NCI-H2227 treated with DMSO at 0.1 percent for 48 hours (cell line): ENCODE data around the gene GLTP.
"Not testable (repeated sequence)": the region's sequence is repeated elsewhere in the genome, so short reads cannot be mapped to it uniquely, and the experiment has no call there.

Experiments
- DNase-seq: peaks from one replicate; lab custom pipeline; 2025; lab: John Stamatoyannopoulos, UW

Gene GLTP

DNA sequence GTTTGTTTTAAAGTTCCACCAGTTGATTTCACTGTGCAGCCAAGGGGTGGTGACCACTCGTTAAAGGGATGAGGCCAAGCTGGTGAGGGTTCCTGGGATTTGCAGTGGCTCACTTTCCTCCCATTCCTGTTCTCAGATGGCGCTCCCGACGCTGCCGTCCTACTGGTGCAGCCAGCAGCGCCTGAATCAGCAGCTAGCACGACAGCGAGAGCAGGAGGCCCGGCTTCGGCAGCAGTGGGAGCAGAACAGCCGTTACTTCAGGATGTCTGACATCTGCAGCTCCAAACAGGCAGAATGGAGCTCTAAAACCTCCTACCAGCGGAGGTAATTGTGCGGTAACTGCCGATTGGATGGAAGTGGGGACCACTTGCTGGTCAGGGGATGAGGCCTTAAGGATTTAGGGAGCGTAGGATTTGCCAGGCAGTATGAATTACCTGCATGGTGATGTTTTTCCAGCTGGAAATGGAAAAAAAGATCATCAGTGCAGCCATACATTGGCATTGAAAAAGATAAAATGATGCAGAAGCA, 22.6 kb upstream of the GLTP start:
- DNase-seq: no peak

DNA sequence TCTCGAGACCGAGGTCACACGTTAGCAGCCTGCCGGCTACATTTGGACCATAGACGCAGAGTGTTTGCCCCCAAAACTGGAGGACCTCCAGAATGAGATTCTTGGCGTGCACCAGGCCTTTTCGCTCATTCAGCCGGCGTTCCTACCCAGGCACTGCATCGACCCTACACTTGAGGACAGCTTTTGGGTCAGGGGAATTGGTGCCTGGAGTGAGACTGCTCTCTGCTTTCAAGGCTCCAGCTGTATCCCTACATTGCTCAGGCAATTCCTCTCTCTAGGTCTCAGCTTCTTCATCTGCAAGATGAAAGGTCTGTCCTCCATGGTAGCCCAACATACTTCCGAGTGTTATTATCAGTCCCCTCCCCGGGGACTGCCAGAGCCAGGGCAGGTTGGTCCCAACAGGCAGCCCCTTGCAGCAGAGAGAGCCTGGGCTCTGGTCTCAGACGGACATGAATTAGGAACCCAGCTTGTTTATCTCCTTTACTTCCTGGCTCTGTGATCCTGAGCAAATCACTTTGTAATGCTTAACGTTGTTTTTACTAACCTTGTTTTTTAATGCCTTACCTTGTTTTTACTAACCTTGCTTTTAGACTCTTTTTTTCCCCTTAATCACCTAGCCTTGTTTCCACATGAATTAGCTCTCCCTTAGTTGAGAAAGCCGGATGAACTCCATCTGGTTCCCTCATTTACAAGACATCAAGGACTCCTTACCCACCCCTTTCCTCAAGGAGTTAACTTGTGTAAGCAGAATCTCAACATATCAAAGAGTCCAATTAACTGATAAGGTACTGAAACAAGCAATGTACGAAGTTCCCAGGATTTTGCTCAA, 20.6 kb upstream of the GLTP start:
- peak; percentile 50 for DNase-seq

- peak; percentile 80 for DNase-seq
Observed at GRCh38 chr12:109899783-109900751, 19.7 kb upstream of the GLTP start, which contains the start of gene TCHP. TSS of gene TCHP (plus strand) at chr12:109900274. CDS start at chr12:109903027, 2,753 bp downstream.

DNA sequence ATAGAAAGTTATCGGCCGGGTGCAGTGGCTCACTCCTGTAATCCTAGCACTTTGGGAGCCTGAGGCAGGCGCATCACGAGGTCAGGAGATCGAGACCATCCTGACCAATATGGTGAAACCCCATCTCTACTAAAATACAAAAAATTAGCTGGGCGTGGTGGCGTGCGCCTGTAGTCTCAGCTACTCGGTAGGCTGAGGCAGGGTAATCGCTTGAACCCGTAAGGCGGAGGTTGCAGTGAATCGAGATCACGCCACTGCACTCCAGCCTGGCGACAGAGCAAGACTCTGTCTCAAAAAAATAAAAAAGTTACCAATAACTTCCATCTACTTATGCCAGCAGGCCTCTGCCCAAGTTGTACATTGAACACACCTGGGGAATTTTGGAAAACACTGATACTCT, 19.0 kb upstream of the GLTP start:
- DNase-seq: not testable (repeated sequence)

DNA sequence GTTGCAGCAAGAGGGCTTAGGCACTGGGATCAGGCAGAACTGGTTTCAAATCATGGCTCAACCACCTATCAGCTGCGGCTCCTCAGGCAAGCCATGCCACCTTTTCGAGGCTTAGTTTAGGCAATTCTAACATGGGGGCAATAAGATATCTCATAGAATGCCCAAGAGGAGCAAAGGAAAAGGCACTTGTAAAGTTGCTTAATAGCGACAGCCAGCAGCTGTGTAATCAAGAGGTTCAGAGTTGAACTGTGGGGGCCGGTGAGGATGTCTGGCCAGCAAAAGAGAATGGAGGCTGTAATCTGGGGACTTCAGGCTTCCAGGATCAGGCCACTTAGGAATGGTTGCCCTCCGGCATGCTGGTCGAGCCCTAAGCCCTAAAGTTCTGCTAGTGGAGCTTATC, 16.7 kb upstream of the GLTP start:
- DNase-seq: no peak

GRCh38 chr12:109896188-109896587, 15.8 kb upstream of the GLTP start:
- DNase-seq: no peak

DNA sequence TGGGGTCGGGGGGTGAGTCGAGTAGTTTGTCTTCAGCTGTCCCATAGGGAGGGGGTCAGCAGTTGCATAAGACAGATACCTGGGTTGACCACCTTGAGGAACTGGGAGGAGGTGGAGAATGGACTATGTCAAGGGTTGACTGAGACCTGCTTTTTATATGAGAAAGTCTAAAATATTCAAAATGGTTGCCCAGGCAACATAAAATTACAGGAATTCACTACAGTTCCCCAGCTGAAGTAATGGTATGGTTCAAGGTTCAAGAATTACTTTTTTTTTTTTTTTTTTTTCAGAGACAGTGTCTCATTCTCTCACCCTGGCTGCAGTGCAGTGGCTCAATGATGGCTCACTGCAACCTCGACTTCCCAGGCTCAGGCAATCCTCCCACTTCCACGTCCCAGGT, 14.6 kb upstream of the GLTP start:
- no peak for DNase-seq

DNA sequence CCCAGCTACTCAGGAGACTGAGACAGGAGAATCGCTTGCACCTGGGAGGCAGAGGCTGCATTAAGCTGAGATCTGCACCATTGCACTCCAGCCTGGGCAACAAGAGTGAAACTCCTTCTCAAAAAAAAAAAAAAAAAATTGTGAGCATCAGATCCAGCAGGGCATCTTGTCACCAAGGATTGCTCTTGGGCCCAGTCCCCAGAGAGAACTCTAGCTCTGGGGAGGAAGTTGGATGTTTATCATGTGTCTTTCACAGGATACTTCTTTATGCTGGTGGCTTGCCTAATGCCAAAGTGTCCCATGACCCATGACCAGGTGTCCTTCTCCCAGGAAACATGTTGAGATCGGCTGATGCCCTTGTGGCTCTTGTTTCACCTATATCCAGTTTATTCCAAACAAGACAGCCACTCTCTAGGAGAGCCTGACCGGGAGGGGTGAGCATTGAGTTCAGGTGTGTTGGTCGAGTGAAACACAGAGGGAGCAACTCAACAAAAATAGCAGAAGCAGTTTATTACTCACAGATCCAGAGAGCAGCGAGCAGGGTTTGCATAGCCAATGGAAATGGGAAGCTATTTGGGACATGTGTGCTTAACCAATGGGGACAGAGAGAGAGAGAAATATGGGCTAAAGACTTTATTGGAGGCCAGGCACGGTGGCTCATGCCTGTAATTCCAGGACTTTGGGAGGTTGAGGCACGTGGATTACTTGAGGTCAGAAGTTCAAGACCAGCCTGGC, 13.1 kb upstream of the GLTP start:
- DNase-seq: no peak

DNA sequence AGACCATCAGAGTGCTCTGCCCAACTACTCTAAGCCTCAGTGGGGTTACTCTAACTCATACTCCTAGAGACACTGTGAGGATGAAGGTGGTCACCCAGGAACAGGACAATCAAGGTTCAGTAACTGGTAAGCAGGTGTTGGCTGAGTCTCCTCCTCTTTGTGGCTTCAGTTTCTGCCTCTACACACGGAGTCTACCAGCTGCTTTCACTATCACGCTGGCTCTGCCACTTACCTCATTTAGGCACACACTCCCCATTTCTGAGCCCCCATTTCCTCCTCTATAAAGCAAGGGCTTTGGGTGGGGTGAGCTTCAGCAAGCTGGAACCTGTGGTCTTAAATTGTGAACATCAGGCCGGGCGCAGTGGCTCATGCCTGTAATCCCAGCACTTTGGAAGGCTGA, 12.4 kb upstream of the GLTP start:
- no peak for DNase-seq

DNA sequence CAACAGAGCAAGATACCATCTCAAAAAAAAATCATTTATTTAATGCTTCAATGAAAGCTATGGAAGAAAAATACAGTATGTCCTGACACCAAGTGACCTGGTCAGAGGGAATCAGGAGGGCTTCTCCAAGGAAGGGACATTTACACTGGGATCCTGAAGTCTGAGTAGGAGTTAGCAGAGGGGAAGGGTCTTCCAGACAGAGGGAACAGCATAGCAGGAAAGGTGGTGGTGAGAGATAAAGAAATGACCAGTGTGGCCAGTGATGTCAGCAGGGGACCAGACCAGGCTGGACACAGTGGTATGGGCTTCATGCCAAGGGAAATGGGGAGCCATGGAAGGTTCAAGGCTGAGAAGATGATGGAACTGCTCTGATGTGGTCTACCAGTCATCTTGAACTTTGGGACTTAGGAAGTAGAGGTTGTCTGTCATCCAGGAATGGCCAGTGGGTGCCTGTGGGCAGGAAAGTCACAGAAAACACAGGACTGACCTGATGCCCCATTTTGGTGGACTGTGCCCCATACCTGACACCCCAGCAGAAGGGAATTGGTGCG, 11.9 kb upstream of the GLTP start:
- no peak for DNase-seq

GRCh38 chr12:109891731-109892130, 11.4 kb upstream of the GLTP start:
- not testable (repeated sequence) for DNase-seq

GRCh38 chr12:109890620-109891170, 10.4 kb upstream of the GLTP start:
- DNase-seq: no peak

- DNase-seq: no peak
Observed at GRCh38 chr12:109888179-109889020, 8.1 kb upstream of the GLTP start.

- DNase-seq: no peak
Observed at GRCh38 chr12:109885616-109886015, 5.3 kb upstream of the GLTP start.

GRCh38 chr12:109883461-109883860, 3.1 kb upstream of the GLTP start:
- no peak for DNase-seq

GRCh38 chr12:109881752-109882151, 1.4 kb upstream of the GLTP start:
- no peak for DNase-seq

- no peak for DNase-seq
Observed at GRCh38 chr12:109880938-109881337, 597 bp upstream of the GLTP start.

- DNase-seq: no peak
Observed at GRCh38 chr12:109879351-109880042, 844 bp downstream of the GLTP start.

- no peak for DNase-seq
Observed at GRCh38 chr12:109878749-109879148, 1.6 kb downstream of the GLTP start.

DNA sequence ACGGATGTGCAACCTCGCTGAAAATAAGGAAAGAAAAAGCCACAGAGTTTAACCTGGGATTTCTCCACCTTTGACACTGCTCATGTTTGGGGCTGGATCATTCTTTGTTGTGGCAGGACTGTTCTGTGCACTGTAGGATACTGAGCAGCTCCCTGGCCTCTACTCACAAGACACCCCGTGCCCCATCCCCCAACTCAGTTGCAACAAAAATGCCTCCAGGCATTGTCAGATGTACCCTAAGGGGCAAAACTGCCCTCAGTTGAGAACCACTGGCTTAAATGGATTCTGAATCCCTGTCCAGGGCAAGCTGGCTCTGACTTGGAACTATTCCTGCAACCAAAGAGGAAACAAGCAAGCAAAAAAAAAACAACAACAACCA, 2.1 kb downstream of the GLTP start:
- DNase-seq: no peak
